ENCODE results near the gene MAST3.

DNA sequence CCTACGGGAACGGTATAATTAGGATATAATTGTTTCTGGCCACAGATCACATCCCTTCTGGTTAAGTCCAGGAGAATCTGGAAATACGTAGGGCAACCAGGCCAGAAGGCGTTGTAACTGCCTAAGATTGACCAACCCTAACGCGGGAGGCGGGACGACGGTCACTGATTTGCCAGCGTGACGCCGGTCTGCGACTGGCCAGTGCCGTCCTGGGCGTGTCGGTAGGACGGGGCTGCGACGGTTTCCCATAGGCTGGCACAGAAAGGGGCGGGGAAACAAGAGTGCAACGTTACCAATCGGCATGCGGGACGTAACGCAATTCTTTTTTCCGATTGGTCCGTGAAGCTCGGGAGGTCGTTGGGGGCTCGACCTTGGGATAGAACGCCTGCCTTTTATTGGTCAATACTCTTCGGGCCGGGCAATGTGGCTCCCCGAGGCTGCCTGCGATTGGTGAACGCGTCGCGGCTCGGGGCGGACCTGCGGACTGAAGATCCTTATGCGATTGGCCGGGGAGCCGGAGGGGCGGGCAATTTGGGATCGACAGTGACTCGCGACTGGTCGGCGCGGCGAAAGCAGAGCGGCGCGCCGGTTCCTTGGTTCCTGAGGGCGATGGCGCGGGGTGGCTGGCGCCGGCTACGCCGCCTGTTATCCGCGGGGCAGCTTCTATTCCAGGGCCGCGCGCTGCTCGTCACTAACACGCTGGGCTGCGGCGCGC, 95.3 kb downstream of the MAST3 start, which contains the start of gene MPV17L2:
- TF ChIP-seq, protein P1, sequence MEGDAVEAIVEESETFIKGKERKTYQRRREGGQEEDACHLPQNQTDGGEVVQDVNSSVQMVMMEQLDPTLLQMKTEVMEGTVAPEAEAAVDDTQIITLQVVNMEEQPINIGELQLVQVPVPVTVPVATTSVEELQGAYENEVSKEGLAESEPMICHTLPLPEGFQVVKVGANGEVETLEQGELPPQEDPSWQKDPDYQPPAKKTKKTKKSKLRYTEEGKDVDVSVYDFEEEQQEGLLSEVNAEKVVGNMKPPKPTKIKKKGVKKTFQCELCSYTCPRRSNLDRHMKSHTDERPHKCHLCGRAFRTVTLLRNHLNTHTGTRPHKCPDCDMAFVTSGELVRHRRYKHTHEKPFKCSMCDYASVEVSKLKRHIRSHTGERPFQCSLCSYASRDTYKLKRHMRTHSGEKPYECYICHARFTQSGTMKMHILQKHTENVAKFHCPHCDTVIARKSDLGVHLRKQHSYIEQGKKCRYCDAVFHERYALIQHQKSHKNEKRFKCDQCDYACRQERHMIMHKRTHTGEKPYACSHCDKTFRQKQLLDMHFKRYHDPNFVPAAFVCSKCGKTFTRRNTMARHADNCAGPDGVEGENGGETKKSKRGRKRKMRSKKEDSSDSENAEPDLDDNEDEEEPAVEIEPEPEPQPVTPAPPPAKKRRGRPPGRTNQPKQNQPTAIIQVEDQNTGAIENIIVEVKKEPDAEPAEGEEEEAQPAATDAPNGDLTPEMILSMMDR (IDR thresholded peaks at IDR 0.05): no peak
- TF ChIP-seq POLR2A (IDR thresholded peaks at IDR 0.05) (peak; percentile 90 to 93), POLR2AphosphoS5 (IDR thresholded peaks at IDR 0.05) (peak; percentile 96 to 98 (median 98)), EP300 (IDR thresholded peaks at IDR 0.05) (no peak)
